Ishikawa (cell line): ENCODE results near the gene ST7.

Experiments used
- CEBPB ChIP-seq: IDR thresholded peaks from 2 replicates; pipeline ENCODE4 v1.6.1; 2012
- CREB1 ChIP-seq: IDR thresholded peaks from 2 replicates; pipeline ENCODE4 v1.6.1; 2012; ENCODE audit warnings: low read depth
- EGR1 ChIP-seq: IDR thresholded peaks from 2 replicates; pipeline ENCODE4 v1.6.1; 2012
- EP300 ChIP-seq: IDR thresholded peaks from 2 replicates; pipeline ENCODE4 v1.6.1; 2012; ENCODE audit warnings: borderline replicate concordance
- FOXM1 ChIP-seq: IDR thresholded peaks from 2 replicates; pipeline ENCODE4 v1.6.1; 2012; ENCODE audit warnings: low read depth, borderline replicate concordance
- NFIC ChIP-seq: IDR thresholded peaks from 2 replicates; pipeline ENCODE4 v1.6.1; 2012
- RAD21 ChIP-seq: IDR thresholded peaks from 2 replicates; pipeline ENCODE4 v1.6.1; 2012; ENCODE audit warnings: low read depth
- TAF1 ChIP-seq: IDR thresholded peaks from 2 replicates; pipeline ENCODE4 v1.6.1; 2012; ENCODE audit warnings: low read depth, mild to moderate bottlenecking
- TCF12 ChIP-seq: IDR thresholded peaks from 2 replicates; pipeline ENCODE4 v1.6.1; 2012; ENCODE audit warnings: low read depth
- TEAD4 ChIP-seq: IDR thresholded peaks from 2 replicates; pipeline ENCODE4 v1.6.1; 2012
- YY1 ChIP-seq: IDR thresholded peaks from 2 replicates; pipeline ENCODE4 v1.6.1; 2012; ENCODE audit warnings: low read depth
- ZBTB7A ChIP-seq: IDR thresholded peaks from 2 replicates; pipeline ENCODE4 v1.6.1; 2012; ENCODE audit warnings: low read depth
- TF ChIP-seq, protein P1 (sequence below): IDR thresholded peaks from 2 replicates; pipeline ENCODE4 v1.6.1; 2012
- TF ChIP-seq, protein P2 (sequence below): IDR thresholded peaks from 2 replicates; pipeline ENCODE4 v1.6.1; 2012; ENCODE audit warnings: low read depth, mild to moderate bottlenecking
- TF ChIP-seq, protein P3 (sequence below): IDR thresholded peaks from 2 replicates; pipeline ENCODE4 v1.6.1; 2012

Gene ST7

DNA sequence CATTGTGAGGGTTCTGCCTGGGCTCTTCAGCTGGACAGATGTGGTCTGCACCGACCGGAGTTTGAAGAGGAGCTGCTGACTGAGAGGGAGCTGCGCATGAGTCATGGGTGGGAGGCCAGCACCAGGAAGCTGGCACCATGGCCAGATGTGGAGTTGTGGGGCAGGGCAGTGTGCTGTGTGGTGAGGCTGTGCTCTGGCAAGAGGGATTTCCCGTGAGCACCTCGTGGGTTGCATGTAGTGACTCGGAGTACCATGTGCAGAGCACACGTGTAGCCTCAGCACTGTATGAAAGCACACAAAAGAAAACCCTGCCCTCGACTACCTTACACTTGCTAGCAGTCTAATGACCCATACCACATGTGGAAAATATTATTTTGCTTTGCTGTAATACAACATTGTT, 266.2 kb downstream of the ST7 start:
- TF ChIP-seq, protein P1, sequence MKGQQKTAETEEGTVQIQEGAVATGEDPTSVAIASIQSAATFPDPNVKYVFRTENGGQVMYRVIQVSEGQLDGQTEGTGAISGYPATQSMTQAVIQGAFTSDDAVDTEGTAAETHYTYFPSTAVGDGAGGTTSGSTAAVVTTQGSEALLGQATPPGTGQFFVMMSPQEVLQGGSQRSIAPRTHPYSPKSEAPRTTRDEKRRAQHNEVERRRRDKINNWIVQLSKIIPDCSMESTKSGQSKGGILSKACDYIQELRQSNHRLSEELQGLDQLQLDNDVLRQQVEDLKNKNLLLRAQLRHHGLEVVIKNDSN, result no peak
- TF ChIP-seq NFIC (no peak), EGR1 (no peak), ZBTB7A (no peak), EP300 (no peak), CEBPB (no peak), TCF12 (no peak), TAF1 (no peak), CREB1 (no peak), YY1 (no peak), TEAD4 (no peak), FOXM1 (no peak), RAD21 (no peak)
- TF ChIP-seq, protein P2, sequence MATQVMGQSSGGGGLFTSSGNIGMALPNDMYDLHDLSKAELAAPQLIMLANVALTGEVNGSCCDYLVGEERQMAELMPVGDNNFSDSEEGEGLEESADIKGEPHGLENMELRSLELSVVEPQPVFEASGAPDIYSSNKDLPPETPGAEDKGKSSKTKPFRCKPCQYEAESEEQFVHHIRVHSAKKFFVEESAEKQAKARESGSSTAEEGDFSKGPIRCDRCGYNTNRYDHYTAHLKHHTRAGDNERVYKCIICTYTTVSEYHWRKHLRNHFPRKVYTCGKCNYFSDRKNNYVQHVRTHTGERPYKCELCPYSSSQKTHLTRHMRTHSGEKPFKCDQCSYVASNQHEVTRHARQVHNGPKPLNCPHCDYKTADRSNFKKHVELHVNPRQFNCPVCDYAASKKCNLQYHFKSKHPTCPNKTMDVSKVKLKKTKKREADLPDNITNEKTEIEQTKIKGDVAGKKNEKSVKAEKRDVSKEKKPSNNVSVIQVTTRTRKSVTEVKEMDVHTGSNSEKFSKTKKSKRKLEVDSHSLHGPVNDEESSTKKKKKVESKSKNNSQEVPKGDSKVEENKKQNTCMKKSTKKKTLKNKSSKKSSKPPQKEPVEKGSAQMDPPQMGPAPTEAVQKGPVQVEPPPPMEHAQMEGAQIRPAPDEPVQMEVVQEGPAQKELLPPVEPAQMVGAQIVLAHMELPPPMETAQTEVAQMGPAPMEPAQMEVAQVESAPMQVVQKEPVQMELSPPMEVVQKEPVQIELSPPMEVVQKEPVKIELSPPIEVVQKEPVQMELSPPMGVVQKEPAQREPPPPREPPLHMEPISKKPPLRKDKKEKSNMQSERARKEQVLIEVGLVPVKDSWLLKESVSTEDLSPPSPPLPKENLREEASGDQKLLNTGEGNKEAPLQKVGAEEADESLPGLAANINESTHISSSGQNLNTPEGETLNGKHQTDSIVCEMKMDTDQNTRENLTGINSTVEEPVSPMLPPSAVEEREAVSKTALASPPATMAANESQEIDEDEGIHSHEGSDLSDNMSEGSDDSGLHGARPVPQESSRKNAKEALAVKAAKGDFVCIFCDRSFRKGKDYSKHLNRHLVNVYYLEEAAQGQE, result no peak
- TF ChIP-seq, protein P3, sequence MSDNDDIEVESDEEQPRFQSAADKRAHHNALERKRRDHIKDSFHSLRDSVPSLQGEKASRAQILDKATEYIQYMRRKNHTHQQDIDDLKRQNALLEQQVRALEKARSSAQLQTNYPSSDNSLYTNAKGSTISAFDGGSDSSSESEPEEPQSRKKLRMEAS, result no peak

DNA sequence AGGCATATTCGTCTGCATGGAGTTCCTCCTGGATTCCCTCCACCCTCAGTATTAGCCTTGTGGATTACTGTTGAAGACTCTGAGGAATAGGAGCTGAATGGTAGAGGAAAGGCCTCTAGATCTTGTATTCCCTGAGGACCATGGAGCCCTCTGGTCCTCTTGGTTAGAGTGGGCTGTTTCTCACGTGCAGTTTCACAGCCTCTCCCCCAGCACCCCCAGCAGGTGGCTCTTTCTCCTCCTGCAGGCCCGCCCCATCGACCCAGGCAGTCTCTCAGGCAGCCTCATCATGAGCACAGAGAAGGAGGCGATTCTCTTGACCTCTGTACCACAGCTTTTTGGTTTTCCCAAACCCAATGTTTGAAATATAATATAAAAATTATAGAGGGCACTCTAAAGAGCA, 267.5 kb downstream of the ST7 start:
- TF ChIP-seq, protein P1, result no peak

DNA sequence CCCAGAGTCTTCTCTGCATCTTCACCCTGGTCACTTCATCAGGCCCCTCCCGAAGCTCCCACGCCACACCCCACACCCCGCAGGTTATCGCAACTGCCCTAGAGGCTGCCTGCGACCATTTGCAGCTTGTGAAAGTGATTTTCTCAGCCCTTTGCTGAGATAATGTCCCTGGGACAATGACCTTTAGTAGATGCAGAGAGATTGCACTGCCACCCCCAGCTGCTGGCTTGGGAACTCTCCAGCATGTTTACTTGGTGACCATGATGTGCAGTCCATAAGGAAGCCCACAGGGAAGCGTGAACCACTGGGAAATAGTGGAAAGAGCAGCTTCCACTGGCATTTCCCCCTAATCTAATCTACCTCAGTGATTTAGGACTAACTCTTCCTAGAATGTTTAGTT, 272.2 kb downstream of the ST7 start:
- TF ChIP-seq YY1 (no peak), EP300 (no peak), ZBTB7A (no peak), CEBPB (no peak), TEAD4 (no peak), TAF1 (no peak), CREB1 (no peak), EGR1 (no peak)
- TF ChIP-seq, protein P2, result no peak
- TF ChIP-seq, protein P3, result no peak
- TF ChIP-seq, protein P1, result no peak

DNA sequence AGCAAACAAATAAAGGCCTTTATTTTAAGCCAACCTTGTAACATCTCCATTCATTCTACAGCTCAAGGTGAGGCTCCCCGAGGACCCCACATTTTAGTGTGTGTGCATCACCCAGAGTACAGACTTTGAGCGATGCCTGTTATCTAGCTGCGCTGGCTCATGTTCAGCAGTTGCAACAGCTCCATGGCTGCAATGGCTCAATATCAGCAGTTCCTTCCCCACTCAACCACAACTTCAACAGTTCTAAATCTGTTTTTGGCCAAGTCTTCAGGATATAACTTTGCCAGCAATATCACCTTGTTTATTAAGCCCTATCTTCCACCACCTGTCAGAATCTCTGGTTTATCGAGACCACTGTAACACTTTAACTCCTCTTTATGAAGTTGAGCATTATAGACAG, 273.8 kb downstream of the ST7 start:
- TF ChIP-seq RAD21 (no peak), EP300 (no peak), TAF1 (no peak), TCF12 (no peak), FOXM1 (no peak), CREB1 (no peak), EGR1 (no peak), CEBPB (no peak), TEAD4 (no peak), NFIC (no peak), ZBTB7A (no peak)
- TF ChIP-seq, protein P3, result no peak
- TF ChIP-seq, protein P1, result no peak
- TF ChIP-seq, protein P2, result no peak
